Keratinocyte (primary cell): ENCODE measurements around the gene IFT172. TPM values are rescaled to one million over a fixed set of nuclear protein-coding genes. Genes with fewer than 3 reads are reported as not detected.

ENCODE experiments used
- DNase-seq: peaks from one replicate; pipeline ENCODE4 v3.0.0-alpha.2; 2011; ENCODE audit warnings: low read depth, missing footprints, low spot score
- FAIRE-seq: peaks from 2 replicates; lab custom pipeline; 2011; peaks lifted over from hg19 to GRCh38; lab: Jason Lieb, UNC
- H2AFZ ChIP-seq: 2 replicates; pipeline ENCODE4 v1.6.0; 2012; ENCODE audit warnings: low read length, control low read depth, inconsistent platforms; ENCODE audit not compliant: control insufficient read depth
- H3K27ac ChIP-seq: 2 replicates; pipeline ENCODE4 v1.5.1; 2011; ENCODE audit warnings: low read length; ENCODE audit not compliant: control insufficient read depth, insufficient read depth
- H3K27me3 ChIP-seq: 3 replicates; pipeline ENCODE4 v1.6.0; 2011; ENCODE audit warnings: low read length; ENCODE audit not compliant: control insufficient read depth, insufficient read depth; ENCODE audit errors: extremely low read depth
- H3K36me3 ChIP-seq, 2 experiments: 2 replicates in 1 of 2; 3 replicates in 1 of 2; pipeline ENCODE4 v1.5.1; 2011; ENCODE audit warnings: low read length in 2 of 2, mild to moderate bottlenecking in 1 of 2; ENCODE audit not compliant: control insufficient read depth in 2 of 2, insufficient read depth in 2 of 2; ENCODE audit errors: extremely low read depth in 1 of 2
- H3K4me1 ChIP-seq: 3 replicates; pipeline ENCODE4 v1.5.1; 2011; ENCODE audit warnings: low read length; ENCODE audit not compliant: control insufficient read depth, insufficient read depth; ENCODE audit errors: extremely low read depth
- H3K4me2 ChIP-seq: 3 replicates; pipeline ENCODE4 v1.6.0; 2011; ENCODE audit warnings: low read depth, low read length; ENCODE audit not compliant: control insufficient read depth, insufficient read depth; ENCODE audit errors: extremely low read depth
- H3K4me3 ChIP-seq, 3 experiments: fragments of 200-600 bp in 1 of 3; sonication (generic) in 1 of 3; 2 replicates in 2 of 3; 3 replicates in 1 of 3; pipeline ENCODE4 v1.5.1; 2011 to 2016; ENCODE audit warnings: low read length in 3 of 3, mild to moderate bottlenecking in 3 of 3, control low read depth in 2 of 3, inconsistent platforms in 1 of 3, low read depth in 1 of 3, mixed read lengths in 1 of 3, mixed run types in 1 of 3, moderate library complexity in 1 of 3; ENCODE audit not compliant: control insufficient read depth in 2 of 3, insufficient read depth in 2 of 3; ENCODE audit errors: extremely low read depth in 1 of 3
- H3K79me2 ChIP-seq: 2 replicates; pipeline ENCODE4 v1.6.0; 2012; ENCODE audit warnings: low read length; ENCODE audit not compliant: control insufficient read depth, insufficient read depth
- H3K9ac ChIP-seq: 3 replicates; pipeline ENCODE4 v1.6.0; 2011; ENCODE audit warnings: low read length; ENCODE audit not compliant: control insufficient read depth, insufficient read depth; ENCODE audit errors: extremely low read depth
- H3K9me1 ChIP-seq: 3 replicates; pipeline ENCODE4 v1.6.0; 2011; ENCODE audit warnings: low read length; ENCODE audit not compliant: control insufficient read depth, insufficient read depth; ENCODE audit errors: extremely low read depth
- H3K9me3 ChIP-seq: 2 replicates; pipeline ENCODE4 v1.5.1; 2012; ENCODE audit warnings: low read depth, low read length; ENCODE audit not compliant: control insufficient read depth
- H4K20me1 ChIP-seq: 3 replicates; pipeline ENCODE4 v1.6.0; 2011; ENCODE audit warnings: low read length; ENCODE audit not compliant: control insufficient read depth, insufficient read depth; ENCODE audit errors: extremely low read depth
- EZH2 ChIP-seq: IDR thresholded peaks from one replicate; pipeline ENCODE4 v1.6.1; 2012; ENCODE audit warnings: inconsistent platforms, mild to moderate bottlenecking, low read length, moderate library complexity
- dilution Hi-C: fragments of 300-500 bp; cut with MboI; formaldehyde crosslinking; loops from one replicate; pipeline ENCODE4 v1.7.0; 2020; ENCODE audit warnings: low sequenced_read_pairs; ENCODE audit not compliant: extremely low pct_ligation_motif_present
- polyA plus RNA-seq, 5 experiments: library from polyadenylated mRNA; depleted of rRNA in 3 of 5; stranded (reverse) in 3 of 5; stranded (forward) in 1 of 5; unstranded in 1 of 5; fragments of >200 nt; gene quantifications; 1 replicate in 1 of 5; 2 replicates in 3 of 5; 3 replicates in 1 of 5; pipeline versions ENCODE4 v1.2.1 to v1.2.3, GENCODE V29; 2011 to 2012; ENCODE audit warnings: missing spikeins in 2 of 5, low read depth in 1 of 5, low replicate concordance in 1 of 5
- small RNA-seq, 3 experiments: library from RNA; depleted of rRNA; stranded (forward); fragments of <200 nt; gene quantifications; one replicate each; pipeline ENCODE3, GENCODE V24; 2012; ENCODE audit warnings: low read depth in 3 of 3, low replicate concordance in 1 of 3; ENCODE audit not compliant: insufficient read length in 3 of 3
- TF ChIP-seq, protein P1 (sequence below), 3 experiments: IDR thresholded peaks in 1 of 3; conservative IDR thresholded peaks in 1 of 3; optimal IDR thresholded peaks in 1 of 3; 2 replicates in 2 of 3; 3 replicates in 1 of 3; pipeline versions ENCODE3 to v1.5.1; 2011; ENCODE audit warnings: low read length in 3 of 3, mild to moderate bottlenecking in 3 of 3, moderate library complexity in 2 of 3, control low read depth in 1 of 3, inconsistent platforms in 1 of 3; ENCODE audit not compliant: insufficient read depth in 2 of 3; ENCODE audit errors: extremely low read depth in 1 of 3

IFT172 gene
- polyA plus RNA-seq, 1 donor (not counting 4 experiments of a cell fraction or from before 2014, with no cell fraction given), result 12.7 TPM

DNA sequence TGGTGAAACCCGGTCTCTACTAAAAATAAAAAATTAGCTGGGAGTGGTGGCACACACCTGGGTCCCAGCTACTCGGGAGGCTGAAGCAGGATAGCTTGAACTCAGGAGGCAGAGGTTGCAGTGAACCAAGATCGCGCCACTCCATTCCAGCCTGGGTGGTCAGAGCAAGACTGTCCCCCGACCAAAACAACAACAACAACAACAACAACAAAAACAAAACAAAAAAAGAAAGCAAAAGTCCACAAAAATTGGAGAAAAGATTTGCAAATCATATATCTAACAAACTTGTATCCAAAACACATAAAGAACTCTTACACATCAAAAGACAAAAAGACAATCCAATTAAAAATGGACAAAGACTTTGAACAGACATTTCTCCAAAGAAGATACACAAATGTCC lies 90.6 kb downstream of the IFT172 start:
- Histone ChIP-seq H3K4me2 (no peak overlapping the region), H3K36me3 (peaks cover 3 to 13% of the 10 kb centered on the region in 2 experiments), H3K27ac (no peak overlapping the region), H2AFZ (no peak overlapping the region), H3K4me3 (no peak overlapping the region), H3K9ac (no peak overlapping the region), H3K4me1 (no peaks in the 10 kb centered on the region), H3K79me2 (peaks cover 95% of the 10 kb centered on the region), H3K9me3 (no peaks in the 10 kb centered on the region), H3K9me1 (no peaks in the 10 kb centered on the region), H3K27me3 (no peaks in the 10 kb centered on the region), H4K20me1 (peaks cover 6% of the 10 kb centered on the region)
- DNase-seq, result no peak
- dilution Hi-C loops, result no loop called here
- TF ChIP-seq, protein P1, sequence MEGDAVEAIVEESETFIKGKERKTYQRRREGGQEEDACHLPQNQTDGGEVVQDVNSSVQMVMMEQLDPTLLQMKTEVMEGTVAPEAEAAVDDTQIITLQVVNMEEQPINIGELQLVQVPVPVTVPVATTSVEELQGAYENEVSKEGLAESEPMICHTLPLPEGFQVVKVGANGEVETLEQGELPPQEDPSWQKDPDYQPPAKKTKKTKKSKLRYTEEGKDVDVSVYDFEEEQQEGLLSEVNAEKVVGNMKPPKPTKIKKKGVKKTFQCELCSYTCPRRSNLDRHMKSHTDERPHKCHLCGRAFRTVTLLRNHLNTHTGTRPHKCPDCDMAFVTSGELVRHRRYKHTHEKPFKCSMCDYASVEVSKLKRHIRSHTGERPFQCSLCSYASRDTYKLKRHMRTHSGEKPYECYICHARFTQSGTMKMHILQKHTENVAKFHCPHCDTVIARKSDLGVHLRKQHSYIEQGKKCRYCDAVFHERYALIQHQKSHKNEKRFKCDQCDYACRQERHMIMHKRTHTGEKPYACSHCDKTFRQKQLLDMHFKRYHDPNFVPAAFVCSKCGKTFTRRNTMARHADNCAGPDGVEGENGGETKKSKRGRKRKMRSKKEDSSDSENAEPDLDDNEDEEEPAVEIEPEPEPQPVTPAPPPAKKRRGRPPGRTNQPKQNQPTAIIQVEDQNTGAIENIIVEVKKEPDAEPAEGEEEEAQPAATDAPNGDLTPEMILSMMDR (optimal IDR thresholded peaks at IDR 0.05 in 1 of 3, IDR thresholded peaks at IDR 0.05 in 1 of 3, conservative IDR thresholded peaks at IDR 0.05 in 1 of 3; ENCODE audit: extremely low read depth in 1 of 3, insufficient read depth in 2 of 3, low read length in 3 of 3), result no peak
- TF ChIP-seq EZH2, result no peak
- FAIRE-seq, result no peak

Small RNAs within 50 kb of the gene (small RNA-seq; reads per million reads assigned to genes)
- gene RNU6-986P, result 0 reads per million in 3 experiments

Other genes starting within 250 kb of the IFT172 start
- gene SLC30A3, start 226.7 kb downstream of the IFT172 start, polyA plus RNA-seq, result not detected in 3 replicates
- not detected in 3 replicates for gene DNAJC5G, start 214.3 kb downstream of the IFT172 start, polyA plus RNA-seq
- gene TRIM54, start 207.3 kb downstream of the IFT172 start, polyA plus RNA-seq, result not detected in 3 replicates
- 0.08 to 0.59 TPM (median 0.10 TPM) in 3 replicates for gene UCN, start 181.3 kb downstream of the IFT172 start, polyA plus RNA-seq
- gene MPV17, start 166.6 kb downstream of the IFT172 start, polyA plus RNA-seq, result 117 to 162 TPM (median 125 TPM) in 3 replicates
- 44.7 to 53.4 TPM (median 51.3 TPM) in 3 replicates for gene GTF3C2, start 133.0 kb downstream of the IFT172 start, polyA plus RNA-seq
- gene EIF2B4, start 119.4 kb downstream of the IFT172 start, polyA plus RNA-seq, result 43.1 to 54.9 TPM (median 54.2 TPM) in 3 replicates
- 79.4 to 101 TPM (median 83.3 TPM) in 3 replicates for gene SNX17, start 119.1 kb downstream of the IFT172 start, polyA plus RNA-seq
- gene ZNF513, start 109.0 kb downstream of the IFT172 start, polyA plus RNA-seq, result 8.8 to 14.3 TPM (median 8.9 TPM) in 3 replicates
- gene PPM1G, start 80.2 kb downstream of the IFT172 start, polyA plus RNA-seq, result 31.8 to 86.8 TPM (median 55.5 TPM) in 3 replicates
- gene NRBP1, start 61.1 kb downstream of the IFT172 start, polyA plus RNA-seq, result 144 to 157 TPM (median 148 TPM) in 3 replicates
- 8.6 to 22.9 TPM (median 14.7 TPM) in 3 replicates for gene KRTCAP3, start 47.4 kb downstream of the IFT172 start, polyA plus RNA-seq
- 6.3 to 13.0 TPM (median 9.9 TPM) in 3 replicates for gene FNDC4, start 5.5 kb upstream of the IFT172 start, polyA plus RNA-seq
- gene GCKR, start 7.1 kb upstream of the IFT172 start, polyA plus RNA-seq, result 0.18 to 0.30 TPM (median 0.27 TPM) in 3 replicates
- gene ZNF512, start 93.3 kb upstream of the IFT172 start, polyA plus RNA-seq, result 10.3 to 16.6 TPM (median 11.0 TPM) in 3 replicates
- gene CCDC121, start 139.3 kb upstream of the IFT172 start, polyA plus RNA-seq, result 0.86 to 1.1 TPM (median 1.1 TPM) in 3 replicates
- gene GPN1, start 139.3 kb upstream of the IFT172 start, polyA plus RNA-seq, result 77.8 to 103 TPM (median 85.7 TPM) in 3 replicates
- gene SUPT7L, start 173.9 kb upstream of the IFT172 start, polyA plus RNA-seq, result 30.4 to 39.8 TPM (median 38.5 TPM) in 3 replicates
- gene SLC4A1AP, start 174.1 kb upstream of the IFT172 start, polyA plus RNA-seq, result 10.3 to 17.0 TPM (median 13.5 TPM) in 3 replicates